ENCODE results near the gene DNAJC15. TPM values are rescaled to one million over a fixed set of nuclear protein-coding genes. Genes with fewer than 3 reads are reported as not detected.

Gene DNAJC15
- total RNA-seq, 2 donors from 2014 or later = 4.9 to 5.2 TPM

- DNase-seq (no peak), ATAC-seq (no peak)
- intact Hi-C loops (cut with DNase I) = no loop called here
- Histone ChIP-seq H3K27ac (no peak overlapping the region), H3K27me3 (no peaks in the 10 kb centered on the region), H3K4me3 (no peak overlapping the region), H3K9me3 (no peaks in the 10 kb centered on the region), H3K4me1 (peaks cover 5% of the 10 kb centered on the region), H3K36me3 (replicated peaks in 1 of 2; ENCODE audit: insufficient read depth in 1 of 2, low read depth in 2 of 2) (no peaks in the 10 kb centered on the region)
- TF ChIP-seq CTCF (IDR thresholded peaks at IDR 0.05) (no peak), POLR2A (IDR thresholded peaks at IDR 0.05) (no peak)
Measured at GRCh38 chr13:42984026-42984425, 39.4 kb upstream of the DNAJC15 start.

GRCh38 chr13:42984691-42985090 is 38.7 kb upstream of the DNAJC15 start:
- H3K9me3 ChIP-seq = no peaks in the 10 kb centered on the region
- 65 to 73% methylated on average over 1 of the region's 1 CpG for WGBS, 2 donors
- ATAC-seq = no peak

GRCh38 chr13:42985312-42986175 is 37.8 kb upstream of the DNAJC15 start:
- H3K27me3 ChIP-seq = no peaks in the 10 kb centered on the region
- TF ChIP-seq POLR2A (IDR thresholded peaks at IDR 0.05) = no peak
- TF ChIP-seq CTCF (IDR thresholded peaks at IDR 0.05) = no peak
- DNase-seq = peak in 1 of 4 donors; percentile 15
- WGBS, 2 donors = 60 to 68% methylated on average over 7 to 8 of the region's 8 CpGs
- ATAC-seq = peak; percentile 38
- no peak overlapping the region for H3K4me3 ChIP-seq
- peak overlapping the region in 1 of 4 donors; percentile 38 for H3K27ac ChIP-seq
- intact Hi-C loops (cut with DNase I) = no loop called here
- H3K36me3 ChIP-seq (replicated peaks in 1 of 2; ENCODE audit: insufficient read depth in 1 of 2, low read depth in 2 of 2) = no peaks in the 10 kb centered on the region
- no peaks in the 10 kb centered on the region for H3K9me3 ChIP-seq
- peaks cover 5% of the 10 kb centered on the region for H3K4me1 ChIP-seq

More at GRCh38 chr13:42984691-42985090, 38.7 kb upstream of the DNAJC15 start:
- TF ChIP-seq POLR2A (IDR thresholded peaks at IDR 0.05) = no peak
- TF ChIP-seq CTCF (IDR thresholded peaks at IDR 0.05) = no peak
- no peaks in the 10 kb centered on the region for H3K36me3 ChIP-seq (replicated peaks in 1 of 2; ENCODE audit: insufficient read depth in 1 of 2, low read depth in 2 of 2)
- H3K27ac ChIP-seq = no peak overlapping the region
- peaks cover 5% of the 10 kb centered on the region for H3K4me1 ChIP-seq
- no peak overlapping the region for H3K4me3 ChIP-seq
- H3K27me3 ChIP-seq = no peaks in the 10 kb centered on the region
- DNase-seq = no peak
- intact Hi-C loops (cut with DNase I) = no loop called here

- DNase-seq = no peak
- WGBS, 2 donors = 57 to 71% methylated on average over 7 of the region's 7 CpGs
- Histone ChIP-seq H3K27me3 (no peaks in the 10 kb centered on the region), H3K4me1 (peaks cover 9% of the 10 kb centered on the region), H3K4me3 (no peak overlapping the region), H3K27ac (peak overlapping the region in 1 of 4 donors; percentile 38), H3K9me3 (no peaks in the 10 kb centered on the region), H3K36me3 (replicated peaks in 1 of 2; ENCODE audit: insufficient read depth in 1 of 2, low read depth in 2 of 2) (no peaks in the 10 kb centered on the region)
- TF ChIP-seq POLR2A (IDR thresholded peaks at IDR 0.05) (no peak), CTCF (IDR thresholded peaks at IDR 0.05) (no peak)
- intact Hi-C loops (cut with DNase I) = no loop called here
- ATAC-seq = no peak
Measured at GRCh38 chr13:42986176-42986574, 37.2 kb upstream of the DNAJC15 start.

All from body of pancreas (tissue), 4 donors.